HepG2 (cell line): ENCODE data around the gene CCNG1. TPM values are rescaled to one million over a fixed set of nuclear protein-coding genes. Genes with fewer than 3 reads are reported as not detected.
"Not testable (repeated sequence)": the region's sequence is repeated elsewhere in the genome, so short reads cannot be mapped to it uniquely, and the experiment has no call there.

Experiments
- ATAC-seq: fragments of 200-7000 bp; cut with Tn5 transposase; 3 replicates; pipeline ENCODE4 v1.9.1; 2020; ENCODE audit warnings: mild to moderate bottlenecking, moderate library complexity
- BruUV-seq: library from RNA; stranded (reverse); fragments of 400-500 nt; replicated peaks from 2 replicates; lab custom pipeline; 2021; lab: Mats Ljungman, UMichigan
- CTCF ChIA-PET: fragments of 300-600 bp; formaldehyde crosslinking; extraction: SDS; loops from one replicate; lab custom pipeline; 2021; ENCODE audit warnings: low total read pairs, inconsistent platforms, low intra/inter-chr PET ratio; lab: Yijun Ruan, JAX
- POLR2A ChIA-PET: fragments of 350-600 bp; sonication (Branson Sonifier 250); formaldehyde crosslinking; loops from one replicate; lab custom pipeline; 2020; ENCODE audit warnings: antibody characterized with exemption, inconsistent platforms; lab: Yijun Ruan, JAX
- DNase-seq: peaks from one replicate; pipeline ENCODE4 v3.0.0-alpha.2; 2015; ENCODE audit warnings: low spot score
- FAIRE-seq: peaks from 3 replicates; lab custom pipeline; 2011; peaks lifted over from hg19 to GRCh38; lab: Jason Lieb, UNC
- H2AFZ ChIP-seq: one replicate; pipeline ENCODE4 v1.6.1; 2011; ENCODE audit warnings: low read length, inconsistent platforms
- H3K27ac ChIP-seq: fragments of 300-600 bp; 3 replicates; pipeline ENCODE4 v1.8.0; 2011; ENCODE audit warnings: mixed run types, mild to moderate bottlenecking, mixed read lengths, low read length, inconsistent platforms; ENCODE audit not compliant: insufficient read depth; ENCODE audit errors: extremely low read length
- H3K27me3 ChIP-seq, 2 experiments: fragments of 200-600 bp in 1 of 2; 2 replicates in 1 of 2; 3 replicates in 1 of 2; pipeline versions ENCODE4 v1.6.0 to v1.8.0; 2011; ENCODE audit warnings: low read length in 2 of 2, mild to moderate bottlenecking in 2 of 2, moderate library complexity in 2 of 2, inconsistent platforms in 1 of 2; ENCODE audit not compliant: insufficient read depth in 2 of 2, control insufficient read depth in 1 of 2
- H3K36me3 ChIP-seq, 2 experiments: fragments of 200-600 bp in 1 of 2; replicated peaks in 1 of 2; 2 replicates in 1 of 2; 3 replicates in 1 of 2; pipeline versions ENCODE4 v1.5.1 to v1.8.0; 2011; ENCODE audit warnings: low read length in 2 of 2, inconsistent platforms in 1 of 2; ENCODE audit not compliant: insufficient read depth in 2 of 2, control insufficient read depth in 1 of 2
- H3K4me1 ChIP-seq: 2 replicates; pipeline ENCODE4 v1.5.1; 2012; ENCODE audit warnings: low read length, inconsistent platforms; ENCODE audit not compliant: insufficient read depth
- H3K4me2 ChIP-seq: 2 replicates; pipeline ENCODE4 v1.6.0; 2011; ENCODE audit warnings: low read depth, low read length, inconsistent platforms
- H3K4me3 ChIP-seq, 3 experiments: fragments of 200-600 bp in 1 of 3; sonication (generic), shearing (Covaris generic) in 1 of 3; replicated peaks in 1 of 3; 2 replicates each; pipeline ENCODE4 v1.5.1; 2011 to 2016; ENCODE audit warnings: low read length in 3 of 3, inconsistent platforms in 2 of 3, low read depth in 2 of 3, mild to moderate bottlenecking in 2 of 3, control low read depth in 1 of 3, mixed read lengths in 1 of 3; ENCODE audit not compliant: insufficient read depth in 1 of 3
- H3K79me2 ChIP-seq: one replicate; pipeline ENCODE4 v1.6.1; 2011; ENCODE audit warnings: low read length, inconsistent platforms; ENCODE audit not compliant: insufficient read depth
- H3K9ac ChIP-seq: 2 replicates; pipeline ENCODE4 v1.6.0; 2011; ENCODE audit warnings: mild to moderate bottlenecking, low read depth, low read length, inconsistent platforms; ENCODE audit not compliant: insufficient read depth
- H3K9me3 ChIP-seq: 2 replicates; pipeline ENCODE4 v1.5.1; 2012; ENCODE audit warnings: mild to moderate bottlenecking, low read length
- H4K20me1 ChIP-seq: 2 replicates; pipeline ENCODE4 v1.6.0; 2011; ENCODE audit warnings: inconsistent platforms, mild to moderate bottlenecking, low read length, moderate library complexity; ENCODE audit not compliant: insufficient read depth
- NPAS2 ChIP-seq: sonication (generic); formaldehyde crosslinking; IDR thresholded peaks from 2 replicates; pipeline ENCODE4 v1.8.0; 2022; ENCODE audit warnings: mild to moderate bottlenecking, missing genetic modification reagents, borderline replicate concordance
- POLR2A ChIP-seq, 2 experiments: IDR thresholded peaks; 2 replicates each; pipeline ENCODE4 v1.6.1; 2011; ENCODE audit warnings: low read depth in 2 of 2, low read length in 2 of 2, mild to moderate bottlenecking in 1 of 2, moderate library complexity in 1 of 2; ENCODE audit not compliant: insufficient read depth in 1 of 2
- RFX1 ChIP-seq: fragments of 450-650 bp; IDR thresholded peaks from 2 replicates; pipeline ENCODE4 v1.6.1; 2017
- ZZZ3 ChIP-seq: sonication (generic); formaldehyde crosslinking; IDR thresholded peaks from 2 replicates; pipeline ENCODE4 v1.4.0; 2020; ENCODE audit warnings: missing genetic modification reagents, mild to moderate bottlenecking, borderline replicate concordance
- WGBS: methylation state at CpG from one replicate; pipeline ENCODE4 v1.1.6; 2017; ENCODE audit warnings: low lambda C conversion rate; 5-methylcytosine and 5-hydroxymethylcytosine counted together
- in situ Hi-C: cut with HindIII; loops from 2 replicates; pipeline ENCODE4 v1.10.0; 2017; ENCODE audit warnings: low pct_unique_long_range_greater_than_20kb; ENCODE audit not compliant: extremely low pct_ligation_motif_present
- intact Hi-C: fragments of 100-400 bp; cut with micrococcal nuclease; formaldehyde crosslinking; loops from one replicate; pipeline ENCODE4 v1.10.0; 2022; ENCODE audit not compliant: unreplicated experiment
- polyA plus RNA-seq, 8 experiments: library from polyadenylated mRNA; depleted of rRNA in 3 of 8; stranded (reverse) in 7 of 8; unstranded in 1 of 8; fragments of >200 nt; fragmentation: Illumina TruSeq in 4 of 8; extraction: Trizol in 4 of 8; gene quantifications; 2 replicates each; pipeline versions ENCODE4 v1.2.1 to v1.2.3, GENCODE V29; 2011 to 2016; ENCODE audit warnings: low read depth in 4 of 8, missing spikeins in 1 of 8, mixed read lengths in 1 of 8; ENCODE audit not compliant: insufficient read depth in 1 of 8
- total RNA-seq, 5 experiments: library from RNA; depleted of rRNA; stranded (reverse); fragments of >200 nt; fragmentation: Illumina TruSeq; extraction: Trizol; gene quantifications; 2 replicates each; pipeline ENCODE4 v1.2.3, GENCODE V29; 2016; ENCODE audit warnings: low read depth in 1 of 5
- TF ChIP-seq, protein P1 (sequence below): sonication (generic); formaldehyde crosslinking; IDR thresholded peaks from 2 replicates; pipeline ENCODE4 v1.5.0; 2020; ENCODE audit warnings: mild to moderate bottlenecking, missing genetic modification reagents, borderline replicate concordance
- TF ChIP-seq, protein P2 (sequence below): sonication (generic); formaldehyde crosslinking; IDR thresholded peaks from 2 replicates; pipeline ENCODE4 v1.4.0; 2020; ENCODE audit warnings: missing genetic modification reagents

Gene CCNG1
- total and polyA plus RNA-seq, 2 of the 13 experiments (the other 11 are each of a cell fraction or from before 2014, with no cell fraction given): 181 to 353 TPM

DNA sequence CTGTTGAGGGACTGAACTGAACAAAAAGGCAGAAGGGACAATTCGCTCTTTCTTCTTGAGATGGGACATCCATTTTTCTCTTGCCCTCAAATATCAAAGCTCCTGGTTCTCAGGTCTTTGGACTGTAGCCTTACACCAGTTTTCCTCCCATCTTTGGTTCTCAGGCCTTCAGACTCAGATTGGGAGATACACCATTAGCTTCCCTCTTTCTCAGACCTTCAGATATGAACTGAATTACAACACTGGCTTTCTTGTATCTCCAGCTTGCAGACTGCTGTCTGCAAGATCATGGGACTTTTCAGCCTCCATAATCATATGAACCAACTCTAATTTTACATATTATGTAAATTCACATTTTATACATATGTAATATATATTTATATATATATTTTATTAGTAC, 12.6 kb upstream of the CCNG1 start:
- no peaks in the 10 kb centered on the region for H3K36me3 ChIP-seq
- ChIA-PET CTCF (no interaction called here), POLR2A (interaction anchor here (0.6 to 1.7 kb wide), 2 partner anchors 13 to 14 kb away, joined by 3 to 4 read pairs; partner anchors contain the start of gene CCNG1)
- no peaks in the 10 kb centered on the region for H4K20me1 ChIP-seq
- in situ Hi-C loops (loop anchor here (25.0 kb wide), 1 partner anchor 1888 kb away; the partner anchor contains the start of gene GABRB2), intact Hi-C loops (no loop called here)
- no peaks in the 10 kb centered on the region for H3K27me3 ChIP-seq
- no peak for DNase-seq
- no peak overlapping the region for H3K9ac ChIP-seq
- FAIRE-seq: no peak
- no peak overlapping the region for H3K27ac ChIP-seq
- no peak overlapping the region for H3K4me3 ChIP-seq
- peaks cover 5% of the 10 kb centered on the region for H3K4me1 ChIP-seq
- no peak for ATAC-seq
- no peak overlapping the region for H3K4me2 ChIP-seq
- H2AFZ ChIP-seq: no peak overlapping the region
- H3K9me3 ChIP-seq: no peaks in the 10 kb centered on the region
- TF ChIP-seq NPAS2 (no peak), RFX1 (no peak), ZZZ3 (no peak), POLR2A (IDR thresholded peaks at IDR 0.05; ENCODE audit: insufficient read depth in 1 of 2, low read depth in 2 of 2, low read length in 2 of 2) (no peak)
- TF ChIP-seq, protein P1, sequence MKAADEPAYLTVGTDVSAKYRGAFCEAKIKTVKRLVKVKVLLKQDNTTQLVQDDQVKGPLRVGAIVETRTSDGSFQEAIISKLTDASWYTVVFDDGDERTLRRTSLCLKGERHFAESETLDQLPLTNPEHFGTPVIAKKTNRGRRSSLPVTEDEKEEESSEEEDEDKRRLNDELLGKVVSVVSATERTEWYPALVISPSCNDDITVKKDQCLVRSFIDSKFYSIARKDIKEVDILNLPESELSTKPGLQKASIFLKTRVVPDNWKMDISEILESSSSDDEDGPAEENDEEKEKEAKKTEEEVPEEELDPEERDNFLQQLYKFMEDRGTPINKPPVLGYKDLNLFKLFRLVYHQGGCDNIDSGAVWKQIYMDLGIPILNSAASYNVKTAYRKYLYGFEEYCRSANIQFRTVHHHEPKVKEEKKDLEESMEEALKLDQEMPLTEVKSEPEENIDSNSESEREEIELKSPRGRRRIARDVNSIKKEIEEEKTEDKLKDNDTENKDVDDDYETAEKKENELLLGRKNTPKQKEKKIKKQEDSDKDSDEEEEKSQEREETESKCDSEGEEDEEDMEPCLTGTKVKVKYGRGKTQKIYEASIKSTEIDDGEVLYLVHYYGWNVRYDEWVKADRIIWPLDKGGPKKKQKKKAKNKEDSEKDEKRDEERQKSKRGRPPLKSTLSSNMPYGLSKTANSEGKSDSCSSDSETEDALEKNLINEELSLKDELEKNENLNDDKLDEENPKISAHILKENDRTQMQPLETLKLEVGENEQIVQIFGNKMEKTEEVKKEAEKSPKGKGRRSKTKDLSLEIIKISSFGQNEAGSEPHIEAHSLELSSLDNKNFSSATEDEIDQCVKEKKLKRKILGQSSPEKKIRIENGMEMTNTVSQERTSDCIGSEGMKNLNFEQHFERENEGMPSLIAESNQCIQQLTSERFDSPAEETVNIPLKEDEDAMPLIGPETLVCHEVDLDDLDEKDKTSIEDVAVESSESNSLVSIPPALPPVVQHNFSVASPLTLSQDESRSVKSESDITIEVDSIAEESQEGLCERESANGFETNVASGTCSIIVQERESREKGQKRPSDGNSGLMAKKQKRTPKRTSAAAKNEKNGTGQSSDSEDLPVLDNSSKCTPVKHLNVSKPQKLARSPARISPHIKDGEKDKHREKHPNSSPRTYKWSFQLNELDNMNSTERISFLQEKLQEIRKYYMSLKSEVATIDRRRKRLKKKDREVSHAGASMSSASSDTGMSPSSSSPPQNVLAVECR (CRISPR knock-in tag): no peak
- TF ChIP-seq, protein P2, sequence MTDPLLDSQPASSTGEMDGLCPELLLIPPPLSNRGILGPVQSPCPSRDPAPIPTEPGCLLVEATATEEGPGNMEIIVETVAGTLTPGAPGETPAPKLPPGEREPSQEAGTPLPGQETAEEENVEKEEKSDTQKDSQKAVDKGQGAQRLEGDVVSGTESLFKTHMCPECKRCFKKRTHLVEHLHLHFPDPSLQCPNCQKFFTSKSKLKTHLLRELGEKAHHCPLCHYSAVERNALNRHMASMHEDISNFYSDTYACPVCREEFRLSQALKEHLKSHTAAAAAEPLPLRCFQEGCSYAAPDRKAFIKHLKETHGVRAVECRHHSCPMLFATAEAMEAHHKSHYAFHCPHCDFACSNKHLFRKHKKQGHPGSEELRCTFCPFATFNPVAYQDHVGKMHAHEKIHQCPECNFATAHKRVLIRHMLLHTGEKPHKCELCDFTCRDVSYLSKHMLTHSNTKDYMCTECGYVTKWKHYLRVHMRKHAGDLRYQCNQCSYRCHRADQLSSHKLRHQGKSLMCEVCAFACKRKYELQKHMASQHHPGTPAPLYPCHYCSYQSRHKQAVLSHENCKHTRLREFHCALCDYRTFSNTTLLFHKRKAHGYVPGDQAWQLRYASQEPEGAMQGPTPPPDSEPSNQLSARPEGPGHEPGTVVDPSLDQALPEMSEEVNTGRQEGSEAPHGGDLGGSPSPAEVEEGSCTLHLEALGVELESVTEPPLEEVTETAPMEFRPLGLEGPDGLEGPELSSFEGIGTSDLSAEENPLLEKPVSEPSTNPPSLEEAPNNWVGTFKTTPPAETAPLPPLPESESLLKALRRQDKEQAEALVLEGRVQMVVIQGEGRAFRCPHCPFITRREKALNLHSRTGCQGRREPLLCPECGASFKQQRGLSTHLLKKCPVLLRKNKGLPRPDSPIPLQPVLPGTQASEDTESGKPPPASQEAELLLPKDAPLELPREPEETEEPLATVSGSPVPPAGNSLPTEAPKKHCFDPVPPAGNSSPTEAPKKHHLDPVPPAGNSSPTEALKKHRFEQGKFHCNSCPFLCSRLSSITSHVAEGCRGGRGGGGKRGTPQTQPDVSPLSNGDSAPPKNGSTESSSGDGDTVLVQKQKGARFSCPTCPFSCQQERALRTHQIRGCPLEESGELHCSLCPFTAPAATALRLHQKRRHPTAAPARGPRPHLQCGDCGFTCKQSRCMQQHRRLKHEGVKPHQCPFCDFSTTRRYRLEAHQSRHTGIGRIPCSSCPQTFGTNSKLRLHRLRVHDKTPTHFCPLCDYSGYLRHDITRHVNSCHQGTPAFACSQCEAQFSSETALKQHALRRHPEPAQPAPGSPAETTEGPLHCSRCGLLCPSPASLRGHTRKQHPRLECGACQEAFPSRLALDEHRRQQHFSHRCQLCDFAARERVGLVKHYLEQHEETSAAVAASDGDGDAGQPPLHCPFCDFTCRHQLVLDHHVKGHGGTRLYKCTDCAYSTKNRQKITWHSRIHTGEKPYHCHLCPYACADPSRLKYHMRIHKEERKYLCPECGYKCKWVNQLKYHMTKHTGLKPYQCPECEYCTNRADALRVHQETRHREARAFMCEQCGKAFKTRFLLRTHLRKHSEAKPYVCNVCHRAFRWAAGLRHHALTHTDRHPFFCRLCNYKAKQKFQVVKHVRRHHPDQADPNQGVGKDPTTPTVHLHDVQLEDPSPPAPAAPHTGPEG (CRISPR knock-in tag): no peak
- no peaks in the 10 kb centered on the region for H3K79me2 ChIP-seq
- no TSS peak for BruUV-seq
- 87% methylated on average over 1 of the region's 1 CpG for WGBS

DNA sequence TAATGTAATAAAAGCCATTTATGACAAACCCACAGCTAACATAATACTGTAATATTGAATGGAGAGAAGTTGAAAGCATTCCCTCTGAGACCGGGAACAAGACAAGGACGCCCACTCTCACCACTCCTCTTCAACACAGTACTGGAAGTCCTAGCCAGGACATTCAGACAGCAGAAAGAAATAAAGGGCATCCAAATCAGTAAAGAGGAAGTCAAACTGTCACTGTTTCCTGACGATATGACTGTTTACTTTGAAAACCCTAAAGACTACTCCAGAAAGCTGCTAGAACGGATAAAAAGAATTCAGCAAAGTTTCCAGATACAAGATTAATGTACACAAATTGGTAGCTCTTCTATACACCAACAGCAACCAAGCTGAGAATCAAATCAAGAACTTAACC, 11.3 kb upstream of the CCNG1 start:
- in situ Hi-C loops, H3K4me3 ChIP-seq, FAIRE-seq, H2AFZ ChIP-seq, H3K4me2 ChIP-seq, DNase-seq, H3K9me3 ChIP-seq, H4K20me1 ChIP-seq, H3K27ac ChIP-seq, H3K4me1 ChIP-seq, CTCF ChIA-PET, H3K27me3 ChIP-seq, POLR2A ChIA-PET, intact Hi-C loops, H3K79me2 ChIP-seq, H3K36me3 ChIP-seq, H3K9ac ChIP-seq, BruUV-seq, ATAC-seq: not testable (repeated sequence)
- 60% methylated on average over 4 of the region's 4 CpGs for WGBS
